Gastroesophageal sphincter (tissue), 4 donors: ENCODE measurements around the gene DISP2. TPM values are rescaled to one million over a fixed set of nuclear protein-coding genes. Genes with fewer than 3 reads are reported as not detected.
A peak's percentile ranks its signal among the peaks of the same experiment; 100 is the strongest.

Experiments used
- ATAC-seq: fragments of 150-250 bp; one replicate; pipeline ENCODE4 v1.9.1; 2016; ENCODE audit warnings: mild to moderate bottlenecking, moderate library complexity
- H3K27ac ChIP-seq, 4 donors: fragments of 200-600 bp; sonication (generic) in 3 of 4; 1 replicate in 3 of 4; 2 replicates in 1 of 4; pipeline ENCODE4 v1.5.1; 2016 to 2019
- H3K27me3 ChIP-seq: fragments of 200-600 bp; sonication (generic); one replicate; pipeline ENCODE4 v1.5.1; 2019
- H3K36me3 ChIP-seq, 2 donors: fragments of 200-600 bp; sonication (generic); one replicate each; pipeline ENCODE4 v1.5.1; 2019; ENCODE audit warnings: control low read depth in 1 of 2
- H3K4me1 ChIP-seq, 3 donors: fragments of 200-600 bp; sonication (generic); 1 replicate in 2 of 3; 2 replicates in 1 of 3; pipeline ENCODE4 v1.5.1; 2016 to 2019; ENCODE audit warnings: control low read depth in 2 of 3
- H3K4me3 ChIP-seq, 2 donors: fragments of 200-600 bp; sonication (generic); one replicate each; pipeline ENCODE4 v1.5.1; 2019; ENCODE audit warnings: mild to moderate bottlenecking in 1 of 2, moderate library complexity in 1 of 2
- H3K9me3 ChIP-seq, 3 donors: fragments of 200-600 bp; sonication (generic); one replicate each; pipeline ENCODE4 v1.5.1; 2017 to 2019; ENCODE audit warnings: control low read depth in 2 of 3
- EP300 ChIP-seq: sonication (generic); formaldehyde crosslinking; IDR thresholded peaks from one replicate; pipeline ENCODE4 v1.6.1; 2017; ENCODE audit warnings: antibody characterized with exemption, mild to moderate bottlenecking
- POLR2A ChIP-seq, 2 donors: fragments of 450-650 bp; IDR thresholded peaks; one replicate each; pipeline ENCODE4 v1.6.1; 2017; ENCODE audit warnings: antibody characterized with exemption in 2 of 2, mild to moderate bottlenecking in 2 of 2, moderate library complexity in 1 of 2
- POLR2AphosphoS5 ChIP-seq: sonication (generic); formaldehyde crosslinking; IDR thresholded peaks from one replicate; pipeline ENCODE4 v1.6.1; 2017; ENCODE audit warnings: antibody characterized with exemption
- WGBS, 2 donors: methylation state at CpG; one replicate each; pipeline ENCODE4 v1.1.5; 2018; ENCODE audit warnings: low coverage in 1 of 2; 5-methylcytosine and 5-hydroxymethylcytosine counted together
- total RNA-seq, 4 donors: library from RNA; depleted of rRNA; stranded (reverse); fragments of >200 nt; gene quantifications; one replicate each; pipeline ENCODE4 v1.1.0, GENCODE V29; 2016
- TF ChIP-seq, protein P1 (sequence below), 4 experiments: fragments of 200-600 bp in 2 of 4; fragments of 450-650 bp in 2 of 4; sonication (generic) in 1 of 4; IDR thresholded peaks; one replicate each; pipeline ENCODE4 v1.5.1; 2017 to 2019; ENCODE audit warnings: antibody characterized with exemption in 4 of 4, mild to moderate bottlenecking in 2 of 4, moderate library complexity in 2 of 4

Gene DISP2
- total RNA-seq, 4 donors from 2014 or later = 0.07 to 0.19 (median 0.15) TPM

DNA sequence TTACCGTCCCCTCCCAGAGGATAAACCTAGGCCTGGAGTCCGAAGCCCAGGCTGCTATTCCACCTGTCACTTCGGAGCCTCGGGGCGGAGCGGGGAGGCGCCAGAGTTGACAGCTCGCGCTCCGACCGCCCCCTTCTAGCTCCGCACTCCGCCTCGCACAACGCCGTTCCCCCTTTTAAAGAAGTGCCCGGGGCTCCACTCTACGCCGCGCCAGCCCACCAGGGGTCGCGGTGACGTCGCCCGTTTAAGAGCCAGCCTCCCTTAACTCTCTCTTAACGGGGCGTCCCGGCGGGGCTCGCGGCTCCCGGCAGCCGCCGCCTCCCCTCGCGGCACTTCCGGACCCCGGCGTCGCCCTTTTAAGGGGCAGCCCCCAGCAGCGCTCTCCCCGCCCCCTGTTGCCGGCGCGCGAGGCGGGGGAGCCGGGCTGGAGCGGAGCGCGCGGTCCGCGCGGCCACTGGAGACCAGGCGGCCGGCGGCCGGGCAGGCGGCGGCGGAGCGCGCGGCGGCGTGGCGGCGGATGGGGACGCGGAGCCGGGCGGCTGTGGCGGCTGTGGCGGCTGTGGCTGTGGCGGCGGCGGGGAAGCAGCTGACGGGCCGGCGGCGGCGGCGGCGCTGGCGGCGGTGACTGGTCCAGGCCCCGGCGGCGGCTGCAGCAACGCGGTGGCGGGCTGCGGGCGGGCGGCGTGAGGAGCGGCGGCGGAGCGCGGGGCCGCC, 34.6 kb upstream of the DISP2 start, which contains the start of gene INAFM2:
Gene INAFM2, plus strand, starts transcription at position 454 of the 714 bp plus-strand sequence. CDS start 364 bp downstream, outside the sequence.
- no peaks in the 10 kb centered on the region for H3K36me3 ChIP-seq
- 0% methylated on average over 2 of the region's 103 CpGs; no CpG with 5 or more reads in 1 of the 2 donors for WGBS, 2 donors
- H3K9me3 ChIP-seq = no peaks in the 10 kb centered on the region
- peak within 1 kb of the TSS; percentile 92 to 100 for H3K4me3 ChIP-seq
- peak within 1 kb of the TSS; percentile 94 to 99 (median 98) for H3K27ac ChIP-seq
- TF ChIP-seq, protein P1, sequence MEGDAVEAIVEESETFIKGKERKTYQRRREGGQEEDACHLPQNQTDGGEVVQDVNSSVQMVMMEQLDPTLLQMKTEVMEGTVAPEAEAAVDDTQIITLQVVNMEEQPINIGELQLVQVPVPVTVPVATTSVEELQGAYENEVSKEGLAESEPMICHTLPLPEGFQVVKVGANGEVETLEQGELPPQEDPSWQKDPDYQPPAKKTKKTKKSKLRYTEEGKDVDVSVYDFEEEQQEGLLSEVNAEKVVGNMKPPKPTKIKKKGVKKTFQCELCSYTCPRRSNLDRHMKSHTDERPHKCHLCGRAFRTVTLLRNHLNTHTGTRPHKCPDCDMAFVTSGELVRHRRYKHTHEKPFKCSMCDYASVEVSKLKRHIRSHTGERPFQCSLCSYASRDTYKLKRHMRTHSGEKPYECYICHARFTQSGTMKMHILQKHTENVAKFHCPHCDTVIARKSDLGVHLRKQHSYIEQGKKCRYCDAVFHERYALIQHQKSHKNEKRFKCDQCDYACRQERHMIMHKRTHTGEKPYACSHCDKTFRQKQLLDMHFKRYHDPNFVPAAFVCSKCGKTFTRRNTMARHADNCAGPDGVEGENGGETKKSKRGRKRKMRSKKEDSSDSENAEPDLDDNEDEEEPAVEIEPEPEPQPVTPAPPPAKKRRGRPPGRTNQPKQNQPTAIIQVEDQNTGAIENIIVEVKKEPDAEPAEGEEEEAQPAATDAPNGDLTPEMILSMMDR (IDR thresholded peaks at IDR 0.05) = peak in 3 of 4 experiments; percentile 72 to 89 (median 77)
- peak; percentile 33 to 86 for TF ChIP-seq POLR2A (IDR thresholded peaks at IDR 0.05)
- TF ChIP-seq POLR2AphosphoS5 = peak; percentile 57
- TF ChIP-seq EP300 = no peak
- ATAC-seq = peak; percentile 92
- no peaks in the 10 kb centered on the region for H3K27me3 ChIP-seq
- H3K4me1 ChIP-seq = peaks cover 2 to 72% (median 22%) of the 10 kb centered on the region in 3 donors

DNA sequence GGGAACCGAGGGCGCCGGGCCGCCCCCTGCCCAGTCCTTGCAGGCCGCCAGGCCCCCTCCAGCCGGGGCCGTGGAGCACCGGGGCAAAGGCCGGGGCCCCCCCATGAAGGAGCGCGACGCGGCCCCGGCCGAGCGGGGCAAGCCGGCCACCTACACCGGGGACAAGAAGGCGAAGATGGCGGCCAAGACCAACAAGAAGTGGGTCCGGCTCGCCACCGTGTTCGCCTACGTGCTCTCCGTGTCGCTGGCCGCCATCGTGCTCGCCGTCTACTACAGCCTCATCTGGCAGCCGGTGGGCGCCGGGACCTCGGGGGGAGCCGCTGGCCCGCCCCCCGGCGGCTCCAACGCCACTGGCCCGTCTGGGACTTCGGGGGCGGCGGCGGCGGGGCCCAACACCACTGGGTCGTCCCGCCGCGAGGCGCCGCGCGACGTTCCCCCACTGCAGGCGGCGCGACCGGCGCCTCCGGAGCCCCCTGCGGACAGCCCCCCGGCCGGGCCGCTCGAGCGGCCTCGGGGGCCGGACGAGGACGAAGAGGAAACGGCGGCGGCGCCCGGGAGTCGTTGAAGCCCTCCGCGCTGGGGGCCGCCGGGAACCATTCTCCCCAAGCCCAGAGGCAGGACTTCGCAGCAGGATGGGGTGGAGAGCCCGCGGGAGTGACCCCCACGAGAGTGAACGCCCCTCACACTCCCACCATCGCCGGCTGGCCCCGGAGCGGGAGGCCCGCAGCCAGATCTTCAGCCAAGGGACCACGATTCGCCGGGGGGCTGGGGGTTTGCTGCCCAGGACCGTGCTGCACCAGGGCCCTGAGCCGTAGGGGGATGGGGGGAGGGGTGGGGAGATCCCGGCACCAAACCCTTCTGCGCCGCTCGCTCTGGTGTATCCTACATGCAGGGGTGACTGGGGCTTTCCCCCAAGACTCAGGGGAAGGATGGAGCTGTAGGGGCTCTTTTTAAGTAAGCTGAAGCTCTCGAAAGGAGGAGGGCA, 33.8 kb upstream of the DISP2 start:
- Histone ChIP-seq H3K27me3 (no peaks in the 10 kb centered on the region), H3K4me1 (peaks cover 8 to 80% (median 25%) of the 10 kb centered on the region in 3 donors), H3K36me3 (no peaks in the 10 kb centered on the region), H3K4me3 (peak overlapping the region; percentile 92 to 100), H3K9me3 (no peaks in the 10 kb centered on the region), H3K27ac (peak overlapping the region; percentile 94 to 99 (median 98))
- peak; percentile 3 for ATAC-seq
- TF ChIP-seq, protein P1 (IDR thresholded peaks at IDR 0.05) = no peak
- TF ChIP-seq POLR2AphosphoS5 = no peak
- no peak for TF ChIP-seq EP300
- no peak for TF ChIP-seq POLR2A (IDR thresholded peaks at IDR 0.05)
- WGBS, 2 donors = 0% methylated on average over 3 of the region's 101 CpGs

DNA sequence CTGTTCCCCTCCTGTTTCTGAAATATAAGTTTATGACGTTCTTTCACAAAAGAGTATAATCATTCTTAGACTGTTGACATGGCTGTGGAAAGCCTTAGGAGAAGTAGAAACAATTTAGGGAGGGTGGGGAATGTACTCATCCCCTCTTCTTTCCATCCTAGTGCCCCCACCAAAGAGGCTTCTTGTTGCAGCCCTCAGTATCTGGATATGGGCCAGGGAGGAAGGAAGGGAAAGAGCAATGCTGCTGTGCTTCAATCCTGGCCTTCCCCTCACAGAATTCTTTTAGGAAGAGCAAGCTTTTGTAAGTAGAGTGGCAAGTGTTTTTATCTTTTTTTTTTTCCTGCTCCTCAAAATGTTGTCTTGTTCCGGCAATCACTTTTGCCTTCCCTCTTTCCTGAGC, 32.8 kb upstream of the DISP2 start:
- Histone ChIP-seq H3K4me3 (peak overlapping the region; percentile 92 to 100), H3K4me1 (peaks cover 14 to 90% (median 33%) of the 10 kb centered on the region in 3 donors), H3K27ac (peak overlapping the region; percentile 94 to 99 (median 98)), H3K36me3 (no peaks in the 10 kb centered on the region), H3K9me3 (no peaks in the 10 kb centered on the region), H3K27me3 (no peaks in the 10 kb centered on the region)
- WGBS, 2 donors = 10 to 35% methylated on average over 1 to 2 of the region's 2 CpGs
- no peak for ATAC-seq
- TF ChIP-seq POLR2AphosphoS5 = no peak
- no peak for TF ChIP-seq POLR2A (IDR thresholded peaks at IDR 0.05)
- TF ChIP-seq EP300 = no peak
- TF ChIP-seq, protein P1 (IDR thresholded peaks at IDR 0.05) = no peak

DNA sequence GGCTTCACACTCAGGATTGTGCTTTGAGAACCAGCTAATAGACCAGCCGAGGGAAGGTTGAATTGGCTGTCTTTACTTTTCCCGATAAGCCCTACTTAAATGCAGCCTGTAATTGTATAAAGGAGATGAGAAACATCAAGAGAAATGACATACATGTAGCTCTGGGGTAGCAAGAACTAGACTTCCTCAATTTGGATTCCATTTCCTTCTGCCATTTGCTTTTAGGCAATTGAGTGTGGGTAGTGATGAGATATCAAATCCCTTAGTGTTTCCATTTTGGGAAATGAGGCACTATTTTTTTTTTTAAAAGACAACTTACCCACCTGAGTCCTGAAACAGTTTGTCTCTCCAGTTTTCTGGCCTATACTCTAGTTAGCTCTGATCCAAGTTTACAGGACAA, 32.3 kb upstream of the DISP2 start:
- no peaks in the 10 kb centered on the region for H3K9me3 ChIP-seq
- H3K4me3 ChIP-seq = peak overlapping the region; percentile 92 to 100
- no peaks in the 10 kb centered on the region for H3K36me3 ChIP-seq
- H3K27me3 ChIP-seq = no peaks in the 10 kb centered on the region
- no peak for ATAC-seq
- WGBS, 2 donors = 55 to 72% methylated on average over 2 of the region's 2 CpGs
- TF ChIP-seq POLR2A (IDR thresholded peaks at IDR 0.05) = no peak
- TF ChIP-seq POLR2AphosphoS5 = no peak
- TF ChIP-seq, protein P1 (IDR thresholded peaks at IDR 0.05) = no peak
- TF ChIP-seq EP300 = no peak
- peak overlapping the region in 3 of 4 donors; percentile 94 to 98 (median 98) for H3K27ac ChIP-seq
- peaks cover 14 to 90% (median 38%) of the 10 kb centered on the region in 3 donors for H3K4me1 ChIP-seq
